Spleen (tissue), 11 donors: ENCODE results near the gene SLC25A29. TPM values are rescaled to one million over a fixed set of nuclear protein-coding genes. Genes with fewer than 3 reads are reported as not detected.
A peak's percentile ranks its signal among the peaks of the same experiment; 100 is the strongest.

ENCODE experiments used
- DNase-seq: peaks from one replicate; pipeline ENCODE4 v3.0.0-alpha.2; 2020
- H3K27ac ChIP-seq, 8 donors: fragments of 200-600 bp; sonication (generic) in 7 of 8; 1 replicate in 4 of 8; 2 replicates in 4 of 8; pipeline versions ENCODE4 v1.5.0 to v1.8.0; 2016 to 2021; ENCODE audit warnings: inconsistent platforms in 4 of 8, mild to moderate bottlenecking in 4 of 8, moderate library complexity in 1 of 8
- H3K27me3 ChIP-seq, 7 donors: fragments of 200-600 bp; sonication (generic) in 6 of 7; replicated peaks in 1 of 7; 1 replicate in 4 of 7; 2 replicates in 3 of 7; pipeline versions ENCODE4 v1.5.0 to v1.8.0; 2016 to 2021; ENCODE audit warnings: inconsistent platforms in 3 of 7, mild to moderate bottlenecking in 1 of 7
- H3K36me3 ChIP-seq, 6 donors: fragments of 200-600 bp; sonication (generic) in 5 of 6; 1 replicate in 4 of 6; 2 replicates in 2 of 6; pipeline versions ENCODE4 v1.5.0 to v1.8.0; 2016 to 2021; ENCODE audit warnings: inconsistent platforms in 2 of 6
- H3K4me1 ChIP-seq, 6 donors: fragments of 200-600 bp; sonication (generic) in 5 of 6; 1 replicate in 3 of 6; 2 replicates in 3 of 6; pipeline versions ENCODE4 v1.5.0 to v1.8.0; 2016 to 2021; ENCODE audit warnings: inconsistent platforms in 3 of 6
- H3K4me3 ChIP-seq, 8 donors: fragments of 200-600 bp; sonication (generic) in 7 of 8; 1 replicate in 4 of 8; 2 replicates in 4 of 8; pipeline versions ENCODE4 v1.5.0 to v1.8.0; 2016 to 2021; ENCODE audit warnings: inconsistent platforms in 4 of 8, mild to moderate bottlenecking in 4 of 8, moderate library complexity in 2 of 8
- H3K9me3 ChIP-seq, 8 donors: fragments of 200-600 bp; sonication (generic) in 7 of 8; 1 replicate in 4 of 8; 2 replicates in 4 of 8; pipeline versions ENCODE4 v1.5.0 to v1.8.0; 2016 to 2021; ENCODE audit warnings: inconsistent platforms in 4 of 8
- POLR2A ChIP-seq, 3 donors: fragments of 450-650 bp; IDR thresholded peaks; one replicate each; pipeline ENCODE4 v1.5.1; 2017; ENCODE audit warnings: antibody characterized with exemption in 3 of 3, mild to moderate bottlenecking in 1 of 3
- POLR2AphosphoS5 ChIP-seq, 3 donors: sonication (generic); formaldehyde crosslinking; IDR thresholded peaks; one replicate each; pipeline ENCODE4 v1.5.1; 2017; ENCODE audit warnings: antibody characterized with exemption in 3 of 3
- WGBS, 5 donors: extraction: QIAGEN DNeasy Blood & Tissue Kit in 3 of 5; methylation state at CpG; one replicate each; pipeline versions ENCODE4 v1.1.5 to v1.1.7; 2013 to 2018; 5-methylcytosine and 5-hydroxymethylcytosine counted together
- intact Hi-C: fragments of 100-400 bp; cut with DNase I; formaldehyde crosslinking; loops from one replicate; pipeline ENCODE4 v1.15.0; 2023; ENCODE audit warnings: low total_unique reads
- polyA plus RNA-seq, 3 donors: library from polyadenylated mRNA; stranded (reverse); fragments of 200-250 nt; gene quantifications; one replicate each; pipeline ENCODE4 v1.2.1, GENCODE V29; 2013
- total RNA-seq, 7 donors: library from RNA; depleted of rRNA in 3 of 7; stranded (reverse); fragments of >200 nt in 3 of 7; fragmentation: NEBNext Ultra II Directional in 4 of 7; extraction: Animal tissue kit (Norgen Biotek cat#: 25700) in 4 of 7; gene quantifications; one replicate each; pipeline versions ENCODE4 v1.1.0 to v1.2.1, GENCODE V29; 2016 to 2021
- TF ChIP-seq, protein P1 (sequence below), 11 experiments: fragments of 200-600 bp in 7 of 11; fragments of 450-650 bp in 4 of 11; sonication (generic) in 4 of 11; IDR thresholded peaks in 8 of 11; conservative IDR thresholded peaks in 3 of 11; 1 replicate in 7 of 11; 2 replicates in 4 of 11; pipeline versions ENCODE4 v1.4.0 to v1.8.0; 2016 to 2021; ENCODE audit warnings: antibody characterized with exemption in 11 of 11, inconsistent platforms in 4 of 11, mild to moderate bottlenecking in 1 of 11
- donor health status: healthy with polysubstance abuse.
- donor health status: DM: no; HTN: no; CAD: no; lungs with moderate emphysema.
- donor health status: DM: no; HTN: no; CAD: no.
- donor health status: Bipolar disorder and iron deficiency.
- donor health status: healthy.
- donor health status: DM: no; HTN: no; CAD: no.
- donor health status: DM: yes; HTN: yes; CAD: no.

SLC25A29 gene
- total and polyA plus RNA-seq, 10 donors: 19.6 to 52.9 (median 32.5) TPM

GRCh38 chr14:100261621-100262020 lies 44.6 kb downstream of the SLC25A29 start:
- Histone ChIP-seq H3K9me3 (no peaks in the 10 kb centered on the region), H3K27me3 (no peaks in the 10 kb centered on the region), H3K4me3 (no peak overlapping the region), H3K4me1 (peaks cover 24 to 100% (median 73%) of the 10 kb centered on the region in 6 donors), H3K36me3 (peaks cover 0 to 46% (median 21%) of the 10 kb centered on the region in 6 donors), H3K27ac (peak overlapping the region in 7 of 8 donors; percentile 23 to 64 (median 33))
- intact Hi-C loops: no loop called here
- no peak for DNase-seq
- WGBS, 5 donors: 58 to 77% (median 68%) methylated on average over 3 of the region's 3 CpGs
- TF ChIP-seq, protein P1, sequence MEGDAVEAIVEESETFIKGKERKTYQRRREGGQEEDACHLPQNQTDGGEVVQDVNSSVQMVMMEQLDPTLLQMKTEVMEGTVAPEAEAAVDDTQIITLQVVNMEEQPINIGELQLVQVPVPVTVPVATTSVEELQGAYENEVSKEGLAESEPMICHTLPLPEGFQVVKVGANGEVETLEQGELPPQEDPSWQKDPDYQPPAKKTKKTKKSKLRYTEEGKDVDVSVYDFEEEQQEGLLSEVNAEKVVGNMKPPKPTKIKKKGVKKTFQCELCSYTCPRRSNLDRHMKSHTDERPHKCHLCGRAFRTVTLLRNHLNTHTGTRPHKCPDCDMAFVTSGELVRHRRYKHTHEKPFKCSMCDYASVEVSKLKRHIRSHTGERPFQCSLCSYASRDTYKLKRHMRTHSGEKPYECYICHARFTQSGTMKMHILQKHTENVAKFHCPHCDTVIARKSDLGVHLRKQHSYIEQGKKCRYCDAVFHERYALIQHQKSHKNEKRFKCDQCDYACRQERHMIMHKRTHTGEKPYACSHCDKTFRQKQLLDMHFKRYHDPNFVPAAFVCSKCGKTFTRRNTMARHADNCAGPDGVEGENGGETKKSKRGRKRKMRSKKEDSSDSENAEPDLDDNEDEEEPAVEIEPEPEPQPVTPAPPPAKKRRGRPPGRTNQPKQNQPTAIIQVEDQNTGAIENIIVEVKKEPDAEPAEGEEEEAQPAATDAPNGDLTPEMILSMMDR (IDR thresholded peaks at IDR 0.05 in 8 of 11, conservative IDR thresholded peaks at IDR 0.05 in 3 of 11): no peak
- TF ChIP-seq POLR2A (IDR thresholded peaks at IDR 0.05) (no peak), POLR2AphosphoS5 (IDR thresholded peaks at IDR 0.05) (no peak)

DNA sequence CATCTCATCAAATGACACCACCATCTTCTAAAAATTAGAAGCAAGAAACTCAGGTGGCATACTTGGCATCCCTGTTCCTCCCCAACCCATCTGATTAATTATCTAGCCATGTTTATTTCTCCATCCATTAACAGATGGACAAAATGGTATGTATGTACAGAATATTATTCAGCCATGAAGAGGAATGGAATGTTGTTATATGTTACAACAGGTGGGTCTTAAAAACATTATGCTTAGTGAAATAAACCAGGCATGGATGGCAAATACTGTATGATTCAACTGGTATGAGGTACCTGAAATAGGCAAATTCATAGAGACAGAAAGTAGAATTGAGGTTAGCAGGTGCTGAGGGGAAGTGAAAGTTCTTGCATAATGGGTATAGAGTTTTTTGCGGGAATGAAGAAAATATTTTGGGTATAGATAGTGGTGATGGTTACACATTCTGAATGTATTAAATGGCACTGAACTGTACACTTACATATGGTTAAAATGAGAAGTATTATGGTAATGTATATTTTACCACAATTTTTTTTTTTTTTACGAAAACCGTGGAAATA lies 49.8 kb downstream of the SLC25A29 start:
- H3K27me3 ChIP-seq: no peaks in the 10 kb centered on the region
- intact Hi-C loops: no loop called here
- no peak for DNase-seq
- no peaks in the 10 kb centered on the region for H3K36me3 ChIP-seq
- peak overlapping the region in 1 of 8 donors; percentile 53 for H3K27ac ChIP-seq
- 60 to 76% (median 67%) methylated on average over 3 of the region's 3 CpGs for WGBS, 5 donors
- no peaks in the 10 kb centered on the region for H3K9me3 ChIP-seq
- H3K4me3 ChIP-seq: no peak overlapping the region
- TF ChIP-seq POLR2A (IDR thresholded peaks at IDR 0.05): no peak
- TF ChIP-seq, protein P1 (IDR thresholded peaks at IDR 0.05 in 8 of 11, conservative IDR thresholded peaks at IDR 0.05 in 3 of 11): no peak
- H3K4me1 ChIP-seq: peaks cover 32 to 100% (median 85%) of the 10 kb centered on the region in 6 donors

- Histone ChIP-seq H3K27me3 (no peaks in the 10 kb centered on the region), H3K27ac (no peak overlapping the region), H3K36me3 (no peaks in the 10 kb centered on the region), H3K4me1 (peaks cover 36 to 100% (median 85%) of the 10 kb centered on the region in 6 donors), H3K9me3 (no peaks in the 10 kb centered on the region), H3K4me3 (no peak overlapping the region)
- intact Hi-C loops: no loop called here
- TF ChIP-seq POLR2AphosphoS5 (IDR thresholded peaks at IDR 0.05): no peak
- DNase-seq: no peak
Observed at GRCh38 chr14:100252684-100253083, 53.6 kb downstream of the SLC25A29 start.

- peaks cover 51 to 100% (median 87%) of the 10 kb centered on the region in 6 donors for H3K4me1 ChIP-seq
- WGBS, 5 donors: 79 to 92% (median 83%) methylated on average over 2 of the region's 2 CpGs
Observed at GRCh38 chr14:100250732-100251465, 55.3 kb downstream of the SLC25A29 start.

More at GRCh38 chr14:100250732-100251465, 55.3 kb downstream of the SLC25A29 start:
- no peak overlapping the region for H3K4me3 ChIP-seq
- H3K9me3 ChIP-seq: no peaks in the 10 kb centered on the region
- DNase-seq: no peak
- intact Hi-C loops: no loop called here
- H3K27ac ChIP-seq: peak overlapping the region in 3 of 8 donors; percentile 7 to 26 (median 16)
- H3K36me3 ChIP-seq: no peaks in the 10 kb centered on the region
- TF ChIP-seq, protein P1 (IDR thresholded peaks at IDR 0.05 in 8 of 11, conservative IDR thresholded peaks at IDR 0.05 in 3 of 11): no peak
- TF ChIP-seq POLR2AphosphoS5 (IDR thresholded peaks at IDR 0.05): no peak
- TF ChIP-seq POLR2A (IDR thresholded peaks at IDR 0.05): no peak
- H3K27me3 ChIP-seq: no peaks in the 10 kb centered on the region
